HepG2 (cell line): ENCODE results near the gene LSM14B. TPM values are rescaled to one million over a fixed set of nuclear protein-coding genes. Genes with fewer than 3 reads are reported as not detected.

Source experiments
- ARNTL ChIP-seq: sonication (generic); formaldehyde crosslinking; IDR thresholded peaks from 2 replicates; pipeline ENCODE4 v1.4.0; 2020; ENCODE audit warnings: mild to moderate bottlenecking, missing genetic modification reagents
- CCAR2 ChIP-seq: fragments of 200-400 bp; formaldehyde crosslinking; optimal IDR thresholded peaks from 2 replicates; pipeline ENCODE3; 2018; ENCODE audit warnings: low read depth, mild to moderate bottlenecking, low read length, moderate library complexity
- CHD2 ChIP-seq: IDR thresholded peaks from 2 replicates; pipeline ENCODE4 v1.6.1; 2011; ENCODE audit warnings: low read depth, low read length, improper control_type of control experiment
- CHD4 ChIP-seq: fragments of 200-600 bp; sonication (generic); IDR thresholded peaks from 2 replicates; pipeline ENCODE4 v1.7.0; 2017; ENCODE audit warnings: mild to moderate bottlenecking, low read length, borderline replicate concordance
- DPF2 ChIP-seq: sonication (generic); formaldehyde crosslinking; IDR thresholded peaks from 2 replicates; pipeline ENCODE4 v1.4.0; 2020; ENCODE audit warnings: mild to moderate bottlenecking, low read depth, missing genetic modification reagents, borderline replicate concordance
- EZH2 ChIP-seq: conservative IDR thresholded peaks from 2 replicates; pipeline ENCODE4 v1.6.1; 2012; ENCODE audit warnings: mild to moderate bottlenecking, low read depth, low read length, moderate library complexity
- FOXO1 ChIP-seq: sonication (generic); formaldehyde crosslinking; IDR thresholded peaks from 2 replicates; pipeline ENCODE4 v1.4.0; 2020; ENCODE audit warnings: missing genetic modification reagents
- JARID2 ChIP-seq: sonication (generic); formaldehyde crosslinking; IDR thresholded peaks from 2 replicates; pipeline ENCODE4 v1.8.1; 2023; ENCODE audit warnings: missing genetic modification reagents, inconsistent platforms; ENCODE audit not compliant: insufficient replicate concordance
- JDP2 ChIP-seq: sonication (generic); formaldehyde crosslinking; IDR thresholded peaks from 2 replicates; pipeline ENCODE4 v1.8.1; 2022; ENCODE audit warnings: missing genetic modification reagents, borderline replicate concordance
- KAT2B ChIP-seq: fragments of 150-350 bp; IDR thresholded peaks from 2 replicates; pipeline ENCODE4 v1.6.1; 2014; ENCODE audit warnings: low read depth, low read length, borderline replicate concordance
- MIER3 ChIP-seq: IDR thresholded peaks from 2 replicates; pipeline ENCODE4 v1.6.1; 2016; ENCODE audit warnings: missing compliant biosample characterization, borderline replicate concordance
- RARG ChIP-seq: sonication (generic); formaldehyde crosslinking; IDR thresholded peaks from 2 replicates; pipeline ENCODE4 v1.4.0; 2020; ENCODE audit warnings: low read depth, mild to moderate bottlenecking, missing genetic modification reagents
- RFXANK ChIP-seq: IDR thresholded peaks from 2 replicates; pipeline ENCODE4 v1.6.1; 2016
- RXRA ChIP-seq: sonication (generic); formaldehyde crosslinking; IDR thresholded peaks from 2 replicates; pipeline ENCODE4 v1.5.1; 2020; ENCODE audit warnings: missing genetic modification reagents
- SAP130 ChIP-seq: IDR thresholded peaks from 2 replicates; pipeline ENCODE4 v1.6.1; 2016; ENCODE audit warnings: low read depth
- SKI ChIP-seq: fragments of 450-650 bp; IDR thresholded peaks from one replicate; pipeline ENCODE4 v1.6.1; 2018; ENCODE audit warnings: mild to moderate bottlenecking; ENCODE audit not compliant: partially characterized antibody
- SRSF4 ChIP-seq: fragments of 200-400 bp; formaldehyde crosslinking; IDR thresholded peaks from one replicate; pipeline ENCODE4 v1.6.1; 2018; ENCODE audit warnings: mild to moderate bottlenecking, low read depth, low read length, moderate library complexity; ENCODE audit not compliant: poor library complexity, severe bottlenecking
- TEAD2 ChIP-seq: sonication (generic); formaldehyde crosslinking; IDR thresholded peaks from 2 replicates; pipeline ENCODE4 v1.9.0; 2021; ENCODE audit warnings: missing genetic modification reagents
- ZNF143 ChIP-seq: sonication (generic); formaldehyde crosslinking; IDR thresholded peaks from 2 replicates; pipeline ENCODE4 v1.4.0; 2020; ENCODE audit warnings: missing genetic modification reagents
- ZNF234 ChIP-seq: sonication (generic); formaldehyde crosslinking; conservative IDR thresholded peaks from 2 replicates; pipeline ENCODE4 v1.5.1; 2020; ENCODE audit warnings: mild to moderate bottlenecking, missing genetic modification reagents
- ZNF674 ChIP-seq: sonication (generic); formaldehyde crosslinking; IDR thresholded peaks from 2 replicates; pipeline ENCODE4 v1.5.0; 2020; ENCODE audit warnings: low read depth, mild to moderate bottlenecking, missing genetic modification reagents
- ZNF703 ChIP-seq: sonication (generic); formaldehyde crosslinking; IDR thresholded peaks from 2 replicates; pipeline ENCODE4 v1.5.1; 2020; ENCODE audit warnings: missing genetic modification reagents, mild to moderate bottlenecking, moderate library complexity, borderline replicate concordance
- ZSCAN9 ChIP-seq: IDR thresholded peaks from 2 replicates; pipeline ENCODE4 v1.6.1; 2016; ENCODE audit warnings: borderline replicate concordance
- polyA plus RNA-seq, 8 experiments: library from polyadenylated mRNA; depleted of rRNA in 3 of 8; stranded (reverse) in 7 of 8; unstranded in 1 of 8; fragments of >200 nt; fragmentation: Illumina TruSeq in 4 of 8; extraction: Trizol in 4 of 8; gene quantifications; 2 replicates each; pipeline versions ENCODE4 v1.2.1 to v1.2.3, GENCODE V29; 2011 to 2016; ENCODE audit warnings: low read depth in 4 of 8, missing spikeins in 1 of 8, mixed read lengths in 1 of 8; ENCODE audit not compliant: insufficient read depth in 1 of 8
- total RNA-seq, 5 experiments: library from RNA; depleted of rRNA; stranded (reverse); fragments of >200 nt; fragmentation: Illumina TruSeq; extraction: Trizol; gene quantifications; 2 replicates each; pipeline ENCODE4 v1.2.3, GENCODE V29; 2016; ENCODE audit warnings: low read depth in 1 of 5
- TF ChIP-seq, protein P1 (sequence below): sonication (generic); formaldehyde crosslinking; IDR thresholded peaks from 2 replicates; pipeline ENCODE4 v1.5.1; 2020; ENCODE audit warnings: mild to moderate bottlenecking, missing genetic modification reagents
- TF ChIP-seq, protein P2 (sequence below): sonication (generic); formaldehyde crosslinking; IDR thresholded peaks from 2 replicates; pipeline ENCODE4 v1.8.0; 2022; ENCODE audit warnings: missing genetic modification reagents, mild to moderate bottlenecking, inconsistent platforms, borderline replicate concordance

The LSM14B gene
- total and polyA plus RNA-seq, 2 of the 13 experiments (the other 11 are each of a cell fraction or from before 2014, with no cell fraction given): 43.3 to 79.2 TPM

DNA sequence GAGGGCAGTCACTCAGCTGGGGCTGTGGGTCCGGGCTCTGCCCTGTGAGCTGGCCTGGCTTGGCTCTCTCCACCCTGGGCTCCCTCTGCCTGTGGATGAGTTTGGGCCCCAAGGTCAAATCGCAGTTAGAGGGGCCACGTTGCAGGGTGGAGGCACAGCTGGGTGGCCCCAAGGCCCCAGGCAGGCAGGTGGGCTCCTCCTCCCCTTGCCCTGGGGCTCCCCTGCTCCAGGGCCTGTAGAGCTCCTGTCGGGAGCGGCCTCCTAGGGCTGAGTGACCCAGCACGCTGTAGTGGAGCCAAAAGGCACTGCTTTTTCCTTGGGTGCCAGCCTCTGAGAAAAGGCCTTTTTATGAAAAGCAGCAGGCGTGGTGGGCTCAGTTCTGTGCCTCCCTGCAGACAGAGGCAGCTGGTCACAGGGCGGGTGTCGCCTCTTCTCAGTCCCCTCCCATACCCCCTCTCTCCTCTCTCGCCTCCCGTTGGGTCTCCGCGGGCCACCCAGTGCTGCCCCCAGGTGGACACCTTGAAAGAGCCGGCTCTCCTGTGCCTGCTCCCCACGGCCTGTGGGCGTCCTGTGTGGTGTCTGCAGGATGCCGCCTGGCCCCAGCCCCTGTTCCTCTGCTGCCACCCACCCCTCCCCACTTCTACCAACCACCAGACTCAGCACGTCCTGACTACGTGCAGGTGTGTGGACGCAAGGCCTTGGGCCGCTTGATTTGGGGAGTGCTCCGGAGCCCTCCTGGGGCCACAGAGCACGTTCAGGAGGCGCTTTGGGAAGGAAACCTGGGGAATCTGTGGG, 34.5 kb downstream of the LSM14B start (continued):
- TF ChIP-seq, protein P1, sequence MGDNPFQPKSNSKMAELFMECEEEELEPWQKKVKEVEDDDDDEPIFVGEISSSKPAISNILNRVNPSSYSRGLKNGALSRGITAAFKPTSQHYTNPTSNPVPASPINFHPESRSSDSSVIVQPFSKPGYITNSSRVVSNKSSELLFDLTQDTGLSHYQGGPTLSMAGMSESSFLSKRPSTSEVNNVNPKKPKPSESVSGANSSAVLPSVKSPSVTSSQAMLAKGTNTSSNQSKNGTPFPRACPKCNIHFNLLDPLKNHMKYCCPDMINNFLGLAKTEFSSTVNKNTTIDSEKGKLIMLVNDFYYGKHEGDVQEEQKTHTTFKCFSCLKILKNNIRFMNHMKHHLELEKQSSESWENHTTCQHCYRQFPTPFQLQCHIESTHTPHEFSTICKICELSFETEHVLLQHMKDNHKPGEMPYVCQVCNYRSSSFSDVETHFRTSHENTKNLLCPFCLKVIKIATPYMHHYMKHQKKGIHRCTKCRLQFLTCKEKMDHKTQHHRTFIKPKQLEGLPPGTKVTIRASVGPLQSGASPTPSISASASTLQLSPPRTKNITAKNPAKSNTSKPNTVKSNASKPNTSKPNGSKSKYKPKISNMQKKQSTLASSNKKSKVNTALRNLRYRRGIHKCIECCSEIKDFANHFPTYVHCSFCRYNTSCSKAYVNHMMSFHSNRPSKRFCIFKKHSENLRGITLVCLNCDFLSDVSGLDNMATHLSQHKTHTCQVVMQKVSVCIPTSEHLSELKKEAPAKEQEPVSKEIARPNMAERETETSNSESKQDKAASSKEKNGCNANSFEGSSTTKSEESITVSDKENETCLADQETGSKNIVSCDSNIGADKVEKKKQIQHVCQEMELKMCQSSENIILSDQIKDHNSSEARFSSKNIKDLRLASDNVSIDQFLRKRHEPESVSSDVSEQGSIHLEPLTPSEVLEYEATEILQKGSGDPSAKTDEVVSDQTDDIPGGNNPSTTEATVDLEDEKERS (CRISPR knock-in tag): 0 out of 2 replicates have a peak, but pooled peaks have one; percentile 19
- TF ChIP-seq SKI (no peak), ZSCAN9 (CRISPR knock-in tag) (no peak), MIER3 (peak; percentile 51; the same call in 1 of the 2 replicates), ZNF234 (CRISPR knock-in tag) (no peak), CHD4 (no peak), CCAR2 (no peak), ARNTL (CRISPR knock-in tag) (no peak), KAT2B (no peak), JARID2 (CRISPR knock-in tag) (no peak), ZNF674 (no peak), SRSF4 (no peak), ZNF703 (CRISPR knock-in tag) (no peak), TEAD2 (CRISPR knock-in tag) (no peak), DPF2 (CRISPR knock-in tag) (no peak), SAP130 (CRISPR knock-in tag) (peak; percentile 59; the same call in 1 of the 2 replicates), RARG (no peak), CHD2 (no peak), ZNF143 (no peak), FOXO1 (CRISPR knock-in tag) (peak; percentile 38; the same call in 1 of the 2 replicates), JDP2 (CRISPR knock-in tag) (no peak), RXRA (CRISPR knock-in tag) (no peak), RFXANK (CRISPR knock-in tag) (no peak), EZH2 (no peak)
- TF ChIP-seq, protein P2, sequence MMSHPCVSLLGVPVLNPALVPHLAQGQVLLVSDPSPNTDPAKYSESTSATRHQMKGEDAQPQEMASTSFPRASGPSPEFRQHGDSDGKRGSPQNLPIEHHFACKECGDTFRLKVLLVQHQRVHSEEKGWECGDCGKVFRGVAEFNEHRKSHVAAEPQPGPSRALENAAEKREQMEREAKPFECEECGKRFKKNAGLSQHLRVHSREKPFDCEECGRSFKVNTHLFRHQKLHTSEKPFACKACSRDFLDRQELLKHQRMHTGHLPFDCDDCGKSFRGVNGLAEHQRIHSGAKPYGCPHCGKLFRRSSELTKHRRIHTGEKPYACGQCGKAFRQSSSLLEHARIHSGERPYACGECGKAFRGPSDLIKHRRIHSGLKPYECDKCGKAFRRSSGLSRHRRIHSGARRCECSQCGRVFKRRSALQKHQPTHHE (CRISPR knock-in tag): no peak
